Rectal smooth muscle tissue (tissue), 1 donor: ENCODE measurements around the gene MAML1.
"Not testable (repeated sequence)": the region's sequence is repeated elsewhere in the genome, so short reads cannot be mapped to it uniquely, and the experiment has no call there.

Experiments
- H3K27ac ChIP-seq: one replicate; pipeline ENCODE4 v1.7.0; 2013; ENCODE audit warnings: low read depth, low read length, inconsistent platforms
- H3K27me3 ChIP-seq: one replicate; pipeline ENCODE4 v1.7.0; 2013; ENCODE audit warnings: low read length; ENCODE audit not compliant: control insufficient read depth, insufficient read depth
- H3K36me3 ChIP-seq: one replicate; pipeline ENCODE4 v1.7.0; 2013; ENCODE audit warnings: low read length; ENCODE audit not compliant: control insufficient read depth, insufficient read depth
- H3K4me1 ChIP-seq: one replicate; pipeline ENCODE4 v1.7.0; 2013; ENCODE audit warnings: low read length; ENCODE audit not compliant: control insufficient read depth, insufficient read depth
- H3K4me3 ChIP-seq: one replicate; pipeline ENCODE4 v1.7.0; 2013; ENCODE audit warnings: low read length
- H3K9ac ChIP-seq: one replicate; pipeline ENCODE4 v1.7.0; 2013; ENCODE audit warnings: low read length

MAML1 gene

DNA sequence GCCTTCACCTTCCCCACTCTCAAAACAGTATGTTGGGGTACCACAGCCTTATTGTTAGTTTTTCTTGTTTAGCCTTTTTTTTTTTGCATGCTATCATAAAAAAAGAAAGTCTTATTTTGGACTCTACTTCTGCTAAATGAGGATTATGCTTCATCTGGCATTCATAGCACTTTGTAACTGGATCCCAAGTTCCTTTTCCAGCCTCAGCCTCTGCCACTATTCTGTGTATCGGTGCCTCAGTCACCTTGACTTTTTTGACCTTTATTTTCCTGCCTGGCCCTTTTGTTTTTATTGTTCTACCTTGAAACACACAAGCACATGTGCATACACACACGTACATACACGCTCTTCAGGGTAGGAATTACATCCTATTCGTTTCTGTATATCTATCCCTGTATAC lies 8.5 kb upstream of the MAML1 start:
- Histone ChIP-seq H3K27ac (no peak overlapping the region), H3K36me3 (peaks cover 59% of the 10 kb centered on the region), H3K4me1 (no peaks in the 10 kb centered on the region), H3K27me3 (no peaks in the 10 kb centered on the region), H3K4me3 (no peak overlapping the region), H3K9ac (no peak overlapping the region)

GRCh38 chr5:179727106-179727505 lies 5.5 kb upstream of the MAML1 start:
- Histone ChIP-seq H3K9ac (no peak overlapping the region), H3K27ac (no peak overlapping the region), H3K27me3 (no peaks in the 10 kb centered on the region), H3K4me1 (peaks cover 2% of the 10 kb centered on the region), H3K36me3 (peaks cover 45% of the 10 kb centered on the region), H3K4me3 (no peak overlapping the region)

- Histone ChIP-seq H3K27me3 (no peaks in the 10 kb centered on the region), H3K36me3 (peaks cover 28% of the 10 kb centered on the region), H3K27ac (no peak overlapping the region), H3K4me3 (no peak overlapping the region), H3K9ac (no peak overlapping the region), H3K4me1 (peaks cover 9% of the 10 kb centered on the region)
These were observed 3.3 kb upstream of the MAML1 start for GRCh38 chr5:179729303-179729702.

DNA sequence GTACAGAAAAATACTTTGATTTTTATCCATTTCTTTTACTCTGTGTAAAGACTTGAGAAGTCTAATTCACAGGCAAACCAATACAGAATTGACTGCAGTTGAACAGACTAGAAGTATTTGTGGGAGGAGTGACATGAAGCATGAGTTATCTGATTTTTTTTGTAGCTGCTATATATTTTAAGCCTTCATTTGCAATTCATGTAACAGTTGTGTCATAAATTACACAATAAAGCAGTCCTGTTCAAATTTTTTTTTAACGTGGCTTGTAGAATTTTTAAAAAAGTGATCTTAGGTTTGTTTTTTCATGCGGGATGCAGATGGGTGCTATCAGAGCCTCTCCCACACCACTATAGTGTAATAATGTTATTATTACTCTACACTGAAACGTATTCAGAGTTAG lies 2.9 kb upstream of the MAML1 start:
- Histone ChIP-seq H3K36me3 (peaks cover 25% of the 10 kb centered on the region), H3K4me1 (peaks cover 13% of the 10 kb centered on the region), H3K9ac (no peak overlapping the region), H3K4me3 (no peak overlapping the region), H3K27me3 (no peaks in the 10 kb centered on the region), H3K27ac (no peak overlapping the region)

DNA sequence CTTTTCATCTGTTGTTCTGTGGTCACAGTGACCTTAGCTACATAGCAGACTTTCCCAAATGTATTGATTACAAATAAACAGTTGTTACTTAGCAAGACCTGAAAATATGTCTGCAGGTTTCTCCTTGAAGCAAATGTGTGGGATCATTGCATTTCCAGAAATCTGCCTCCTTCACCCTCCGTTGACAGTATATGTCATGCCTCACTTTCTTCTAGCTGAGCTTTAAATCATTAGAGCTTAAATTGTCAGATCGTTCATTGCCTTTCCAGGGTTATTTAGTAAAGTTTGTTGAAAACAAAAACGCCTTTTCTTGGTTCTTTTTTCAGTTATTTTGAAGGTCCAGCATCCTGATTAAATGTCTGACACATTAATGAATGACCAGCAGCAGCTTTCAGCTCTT lies 2.3 kb upstream of the MAML1 start:
- H3K4me3 ChIP-seq: no peak overlapping the region
- no peaks in the 10 kb centered on the region for H3K27me3 ChIP-seq
- H3K27ac ChIP-seq: no peak overlapping the region
- H3K4me1 ChIP-seq: peaks cover 13% of the 10 kb centered on the region
- peaks cover 21% of the 10 kb centered on the region for H3K36me3 ChIP-seq
- H3K9ac ChIP-seq: no peak overlapping the region

GRCh38 chr5:179730852-179731251 lies 1.8 kb upstream of the MAML1 start:
- peaks cover 21% of the 10 kb centered on the region for H3K36me3 ChIP-seq
- H3K4me1 ChIP-seq: peaks cover 13% of the 10 kb centered on the region
- no peak overlapping the region for H3K27ac ChIP-seq
- no peaks in the 10 kb centered on the region for H3K27me3 ChIP-seq
- H3K9ac ChIP-seq: no peak overlapping the region
- no peak overlapping the region for H3K4me3 ChIP-seq

DNA sequence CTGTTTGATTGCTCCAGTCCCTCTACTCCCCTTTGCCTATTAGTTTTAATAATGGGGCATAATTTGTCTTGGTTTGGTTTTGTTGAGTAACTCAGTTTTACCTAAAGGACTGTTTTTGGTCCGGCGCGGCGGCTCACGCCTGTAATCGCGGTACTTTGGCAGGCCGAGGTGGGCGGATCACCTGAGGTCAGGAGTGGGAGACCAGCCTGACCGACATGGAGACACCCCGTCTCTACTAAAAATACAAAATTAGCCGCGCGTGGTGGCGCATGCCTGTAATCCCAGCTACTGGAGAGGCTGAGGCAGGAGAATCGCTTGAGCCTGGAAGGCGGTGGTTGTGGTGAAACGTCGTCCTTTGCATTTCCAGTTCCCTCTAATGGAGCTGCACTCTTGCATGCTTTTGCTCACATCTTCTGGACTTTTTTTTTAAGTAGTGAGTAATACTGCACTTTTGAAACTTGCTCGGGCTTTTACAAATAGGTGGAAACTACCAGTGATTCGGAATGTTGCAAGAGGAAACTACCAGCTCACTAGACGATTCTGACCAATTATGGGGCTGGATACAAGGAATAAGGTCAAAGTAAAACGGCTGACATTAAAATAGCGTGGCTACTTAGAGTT lies 721 bp upstream of the MAML1 start:
- Histone ChIP-seq H3K4me1 (peaks cover 13% of the 10 kb centered on the region), H3K27ac (peak overlapping the region; percentile 41)

DNA sequence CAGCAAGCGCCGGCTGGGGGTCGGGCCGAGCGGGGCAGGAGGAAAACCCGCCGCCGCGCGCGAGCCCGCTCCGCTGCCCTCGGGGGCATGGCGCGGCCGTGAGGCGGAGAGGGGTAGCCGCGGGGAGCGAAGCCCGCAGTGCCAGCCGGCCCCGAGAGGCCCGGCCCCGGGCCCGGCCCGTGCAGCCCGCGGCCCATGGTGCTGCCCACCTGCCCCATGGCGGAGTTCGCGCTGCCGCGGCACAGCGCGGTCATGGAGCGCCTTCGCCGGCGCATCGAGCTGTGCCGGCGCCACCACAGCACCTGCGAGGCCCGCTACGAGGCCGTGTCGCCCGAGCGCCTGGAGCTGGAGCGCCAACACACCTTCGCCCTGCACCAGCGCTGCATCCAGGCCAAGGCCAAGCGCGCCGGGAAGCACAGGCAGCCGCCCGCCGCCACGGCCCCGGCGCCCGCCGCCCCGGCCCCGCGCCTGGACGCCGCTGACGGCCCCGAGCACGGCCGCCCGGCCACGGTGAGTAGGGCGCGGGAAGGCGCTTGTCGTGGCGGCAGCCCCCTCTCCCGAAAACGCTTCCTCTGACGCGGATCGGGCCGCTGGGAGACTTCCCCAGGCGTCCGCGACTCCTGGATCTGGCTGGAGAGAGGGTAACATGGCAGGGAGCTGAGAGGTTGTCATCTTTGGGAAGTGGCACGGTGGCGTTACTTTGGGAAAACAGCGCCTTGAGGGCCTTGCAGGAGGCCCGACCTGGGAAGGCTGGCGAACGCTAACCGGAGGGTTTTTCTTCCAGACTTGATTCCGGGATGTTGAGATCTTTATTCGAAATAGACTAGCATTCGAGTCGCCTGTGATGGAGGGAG lies 523 bp downstream of the MAML1 start:
- H3K27ac ChIP-seq: peak overlapping the region; percentile 87
- H3K9ac ChIP-seq: peak overlapping the region; percentile 76
- peaks cover 13% of the 10 kb centered on the region for H3K4me1 ChIP-seq
- H3K4me3 ChIP-seq: peak overlapping the region; percentile 86
- no peaks in the 10 kb centered on the region for H3K27me3 ChIP-seq
- H3K36me3 ChIP-seq: peaks cover 8% of the 10 kb centered on the region

More for the DNA sequence above, 721 bp upstream of the MAML1 start:
- Histone ChIP-seq H3K27me3 (no peaks in the 10 kb centered on the region), H3K4me3 (peak overlapping the region; percentile 48), H3K9ac (no peak overlapping the region), H3K36me3 (peaks cover 16% of the 10 kb centered on the region)

DNA sequence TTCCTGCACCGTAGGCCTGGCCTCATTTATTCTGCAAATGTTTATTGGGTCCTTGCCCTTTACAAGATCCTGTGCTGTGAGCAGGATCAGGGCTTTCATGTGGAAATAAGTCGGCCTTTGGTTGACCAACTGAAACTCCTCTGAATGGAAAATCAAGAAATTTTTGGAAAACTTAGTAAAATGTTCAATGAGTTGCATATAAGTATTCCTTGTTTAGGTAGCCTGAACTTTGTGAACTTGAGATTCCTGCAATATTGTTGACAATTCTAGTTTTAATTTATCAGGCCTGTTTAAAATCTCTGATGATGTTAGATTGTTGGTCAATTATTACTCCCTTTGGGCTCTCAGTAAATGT lies 1.1 kb downstream of the MAML1 start:
- peaks cover 3% of the 10 kb centered on the region for H3K36me3 ChIP-seq
- no peaks in the 10 kb centered on the region for H3K27me3 ChIP-seq
- peak overlapping the region; percentile 87 for H3K27ac ChIP-seq
- H3K9ac ChIP-seq: no peak overlapping the region
- peak overlapping the region; percentile 86 for H3K4me3 ChIP-seq
- peaks cover 13% of the 10 kb centered on the region for H3K4me1 ChIP-seq

DNA sequence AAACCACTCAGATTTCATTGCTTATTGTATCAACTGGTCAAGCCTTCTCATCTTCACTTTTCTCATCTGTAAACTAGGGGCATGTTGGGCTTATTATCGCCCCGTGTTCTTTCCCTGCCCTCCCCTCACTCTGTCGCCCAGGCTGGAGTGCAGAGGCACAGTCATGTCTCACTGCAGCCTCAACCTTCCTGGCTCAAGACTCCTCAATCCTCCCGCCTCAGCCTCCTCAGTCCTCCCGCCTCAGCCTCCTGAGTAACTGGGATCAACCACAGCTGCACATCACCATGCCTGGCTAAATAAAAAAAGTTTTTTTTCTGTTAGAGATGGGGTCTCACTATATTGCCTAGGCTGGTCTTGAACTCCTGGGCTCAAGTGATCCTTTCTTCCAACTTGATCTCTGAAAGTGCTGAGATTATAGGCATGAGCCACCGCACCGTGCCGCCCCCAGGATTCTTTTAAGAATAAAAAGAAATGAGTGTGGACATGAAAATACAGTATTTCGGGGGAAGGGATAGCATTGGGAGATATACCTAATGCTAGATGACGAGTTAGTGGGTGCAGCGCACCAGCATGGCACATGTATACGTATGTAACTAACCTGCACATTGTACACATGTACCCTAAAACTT lies 2.0 kb downstream of the MAML1 start:
- Histone ChIP-seq H3K4me3 (peak overlapping the region; percentile 86), H3K36me3 (no peaks in the 10 kb centered on the region), H3K4me1 (peaks cover 13% of the 10 kb centered on the region), H3K27me3 (no peaks in the 10 kb centered on the region), H3K27ac (peak overlapping the region; percentile 25), H3K9ac (no peak overlapping the region)

DNA sequence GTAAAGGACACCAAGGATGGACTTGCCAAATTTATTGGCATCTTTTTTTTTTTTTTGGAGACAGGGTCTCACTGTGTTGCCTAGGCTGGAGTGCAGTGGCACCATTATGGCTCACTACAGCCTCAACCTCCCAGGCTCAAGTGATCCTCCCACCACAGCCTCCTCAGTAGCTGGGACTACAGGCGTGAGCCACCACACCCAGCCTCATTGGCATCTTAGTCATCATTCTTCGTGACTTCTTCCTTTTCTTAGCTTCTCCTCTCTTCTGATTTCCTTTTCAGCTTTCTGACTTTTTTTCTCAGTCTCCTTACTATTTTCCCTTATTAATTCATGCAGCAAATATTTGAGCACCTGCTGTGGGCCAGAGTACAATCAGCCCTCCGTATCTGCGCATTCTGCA lies 6.1 kb downstream of the MAML1 start:
- no peak overlapping the region for H3K9ac ChIP-seq
- H3K27me3 ChIP-seq: no peaks in the 10 kb centered on the region
- H3K4me3 ChIP-seq: no peak overlapping the region
- H3K27ac ChIP-seq: no peak overlapping the region
- no peaks in the 10 kb centered on the region for H3K36me3 ChIP-seq
- H3K4me1 ChIP-seq: peaks cover 10% of the 10 kb centered on the region

DNA sequence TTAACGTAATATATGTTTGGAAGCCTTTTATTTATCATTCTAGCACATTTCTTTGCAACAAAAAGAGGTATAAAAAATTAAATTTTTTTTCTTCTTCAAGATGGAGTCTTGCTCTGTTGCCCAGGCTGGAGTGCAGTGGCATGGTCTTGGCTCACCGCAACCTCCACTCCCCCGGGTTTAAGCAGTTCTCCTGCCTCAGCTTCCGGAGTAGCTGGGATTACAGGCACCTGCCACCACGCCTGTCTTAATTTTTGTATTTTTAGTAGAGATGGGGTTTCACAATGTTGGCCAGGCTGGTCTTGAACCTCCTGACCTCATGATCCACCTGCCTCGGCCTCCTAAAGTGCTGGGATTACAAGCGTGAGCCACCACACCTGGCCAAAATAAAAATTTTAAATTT lies 11.5 kb downstream of the MAML1 start:
- H3K27me3 ChIP-seq, H3K9ac ChIP-seq, H3K27ac ChIP-seq, H3K4me3 ChIP-seq, H3K4me1 ChIP-seq, H3K36me3 ChIP-seq: not testable (repeated sequence)
